Measurements from ENCODE around the gene DCN.

GRCh38 chr12:91226951-91227350 lies 44.3 kb upstream of the DCN start:
- TF ChIP-seq POLR2AphosphoS5 (IDR thresholded peaks at IDR 0.05; ENCODE audit: insufficient read depth in 1 of 2, low read depth in 1 of 2) (no peak), CTCF (IDR thresholded peaks at IDR 0.05) (no peak), POLR2A (IDR thresholded peaks at IDR 0.05) (no peak)

Measured in vagina (tissue), 2 donors.